ENCODE results near the gene SGCA. TPM values are rescaled to one million over a fixed set of nuclear protein-coding genes. Genes with fewer than 3 reads are reported as not detected.

Gene SGCA
- total and polyA plus RNA-seq, 9 of the 15 experiments (the other 6 are each of a cell fraction or from before 2014, with no cell fraction given), result not detected

DNA sequence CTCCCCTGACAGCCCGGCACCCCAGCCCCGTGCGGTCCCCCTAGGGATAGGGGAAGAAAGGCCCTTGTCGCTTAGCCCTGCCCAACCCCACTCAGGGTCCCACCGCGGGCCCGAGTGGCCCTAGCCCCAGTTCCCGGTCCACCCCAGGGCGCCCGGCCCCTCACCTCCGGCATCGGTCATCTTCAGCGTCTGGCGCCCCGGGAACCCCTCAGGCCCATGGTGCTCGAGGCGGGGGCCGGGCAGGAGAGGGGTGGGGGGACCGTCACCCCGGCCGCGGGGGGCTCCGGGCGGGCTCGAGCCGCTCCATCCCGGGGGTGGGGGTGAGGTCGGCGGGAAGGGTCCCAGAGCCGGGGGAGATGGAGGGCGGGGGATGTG lies 36.5 kb upstream of the SGCA start:
- in situ Hi-C loops (cut with MboI) (no loop called here), intact Hi-C loops (cut with micrococcal nuclease) (no loop called here)
- ChIA-PET POLR2A (interaction anchor here (0.7 to 0.9 kb wide), 2 partner anchors 11 to 951 kb away, joined by 3 read pairs; no protein-coding TSS in a partner anchor), CTCF (ENCODE audit: low intra/inter-chr PET ratio) (no interaction called here)
- Histone ChIP-seq H3K27ac (ENCODE audit: extremely low read depth, low read depth, low read length) (no peak overlapping the region), H3K36me3 (ENCODE audit: control insufficient read depth, insufficient read depth, low read length) (peaks cover 2% of the 10 kb centered on the region; the same call in 1 of the 3 replicates), H2AFZ (ENCODE audit: low read depth, low read length) (no peak overlapping the region), H3K9me1 (ENCODE audit: control insufficient read depth, insufficient read depth, low read length) (no peaks in the 10 kb centered on the region), H3K79me2 (ENCODE audit: control insufficient read depth, insufficient read depth, low read length) (no peaks in the 10 kb centered on the region), H3K4me1 (replicated peaks in 1 of 2; ENCODE audit: control insufficient read depth in 2 of 2, insufficient read depth in 2 of 2, low read length in 2 of 2) (peaks cover 8 to 23% of the 10 kb centered on the region in 2 experiments), H4K20me1 (replicated peaks; ENCODE audit: control insufficient read depth, insufficient read depth, low read length) (peaks cover 10% of the 10 kb centered on the region; the same call in 1 of the 2 replicates), H3K4me2 (ENCODE audit: insufficient read depth, low read length) (no peak overlapping the region), H3K4me3 (no peak overlapping the region), H3K9me3 (replicated peaks; ENCODE audit: control insufficient read depth, insufficient read depth, low read depth, low read length) (peaks cover 4% of the 10 kb centered on the region; the same call in 1 of the 2 replicates), H3K9ac (ENCODE audit: insufficient read depth in 1 of 2, low read depth in 2 of 2, low read length in 2 of 2) (no peak overlapping the region), H3K27me3 (ENCODE audit: control insufficient read depth in 2 of 2, insufficient read depth in 2 of 2, low read length in 2 of 2) (peaks cover 2 to 19% of the 10 kb centered on the region in 2 experiments; a peak in 3 of 5 replicates)
- BruUV-seq (replicated peaks), result no TSS peak
- FAIRE-seq, result no peak
- WGBS (ENCODE audit: insufficient coverage, low coverage, missing lambda C conversion rate), result 9% methylated on average over 6 of the region's 31 CpGs
- no peak for DNase-seq (ENCODE audit: extremely low read depth in 1 of 4, low spot score in 3 of 4)
- no peak for ATAC-seq
- TF ChIP-seq TCFL5 (CRISPR knock-in tag; conservative IDR thresholded peaks at IDR 0.05) (no peak), BHLHE40 (IDR thresholded peaks at IDR 0.05; ENCODE audit: low read length) (no peak), ZBTB7A (IDR thresholded peaks at IDR 0.05; ENCODE audit: borderline replicate concordance, control insufficient read depth, low read depth, low read length) (0 out of 2 replicates have a peak, but pooled peaks have one; percentile 32), ZNF589 (CRISPR knock-in tag; IDR thresholded peaks at IDR 0.05; ENCODE audit: low read depth) (no peak)
- TF ChIP-seq, protein P1, sequence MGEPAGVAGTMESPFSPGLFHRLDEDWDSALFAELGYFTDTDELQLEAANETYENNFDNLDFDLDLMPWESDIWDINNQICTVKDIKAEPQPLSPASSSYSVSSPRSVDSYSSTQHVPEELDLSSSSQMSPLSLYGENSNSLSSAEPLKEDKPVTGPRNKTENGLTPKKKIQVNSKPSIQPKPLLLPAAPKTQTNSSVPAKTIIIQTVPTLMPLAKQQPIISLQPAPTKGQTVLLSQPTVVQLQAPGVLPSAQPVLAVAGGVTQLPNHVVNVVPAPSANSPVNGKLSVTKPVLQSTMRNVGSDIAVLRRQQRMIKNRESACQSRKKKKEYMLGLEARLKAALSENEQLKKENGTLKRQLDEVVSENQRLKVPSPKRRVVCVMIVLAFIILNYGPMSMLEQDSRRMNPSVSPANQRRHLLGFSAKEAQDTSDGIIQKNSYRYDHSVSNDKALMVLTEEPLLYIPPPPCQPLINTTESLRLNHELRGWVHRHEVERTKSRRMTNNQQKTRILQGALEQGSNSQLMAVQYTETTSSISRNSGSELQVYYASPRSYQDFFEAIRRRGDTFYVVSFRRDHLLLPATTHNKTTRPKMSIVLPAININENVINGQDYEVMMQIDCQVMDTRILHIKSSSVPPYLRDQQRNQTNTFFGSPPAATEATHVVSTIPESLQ (CRISPR knock-in tag; IDR thresholded peaks at IDR 0.05), result no peak
- TF ChIP-seq, protein P2, sequence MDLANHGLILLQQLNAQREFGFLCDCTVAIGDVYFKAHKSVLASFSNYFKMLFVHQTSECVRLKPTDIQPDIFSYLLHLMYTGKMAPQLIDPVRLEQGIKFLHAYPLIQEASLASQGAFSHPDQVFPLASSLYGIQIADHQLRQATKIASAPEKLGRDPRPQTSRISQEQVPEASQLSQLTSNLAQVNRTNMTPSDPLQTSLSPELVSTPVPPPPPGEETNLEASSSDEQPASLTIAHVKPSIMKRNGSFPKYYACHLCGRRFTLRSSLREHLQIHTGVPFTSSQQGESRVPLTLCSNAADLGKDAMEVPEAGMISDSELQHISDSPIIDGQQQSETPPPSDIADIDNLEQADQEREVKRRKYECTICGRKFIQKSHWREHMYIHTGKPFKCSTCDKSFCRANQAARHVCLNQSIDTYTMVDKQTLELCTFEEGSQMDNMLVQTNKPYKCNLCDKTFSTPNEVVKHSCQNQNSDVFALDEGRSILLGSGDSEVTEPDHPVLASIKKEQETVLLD (IDR thresholded peaks at IDR 0.05), result no peak
- TF ChIP-seq, protein P3, sequence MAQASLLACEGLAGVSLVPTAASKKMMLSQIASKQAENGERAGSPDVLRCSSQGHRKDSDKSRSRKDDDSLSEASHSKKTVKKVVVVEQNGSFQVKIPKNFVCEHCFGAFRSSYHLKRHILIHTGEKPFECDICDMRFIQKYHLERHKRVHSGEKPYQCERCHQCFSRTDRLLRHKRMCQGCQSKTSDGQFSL (CRISPR knock-in tag; IDR thresholded peaks at IDR 0.05), result no peak
- TF ChIP-seq, protein P3 (tag; IDR thresholded peaks at IDR 0.05), result 0 out of 4 replicates have a peak, but pooled peaks of 1 of the 2 experiments have one; percentile 27
